Left ventricle myocardium inferior (tissue), 1 donor: Measurements from ENCODE around the gene CHD2. TPM values are rescaled to one million over a fixed set of nuclear protein-coding genes. Genes with fewer than 3 reads are reported as not detected.
A peak's percentile ranks its signal among the peaks of the same experiment; 100 is the strongest.

ENCODE experiments used
- DNase-seq: peaks from one replicate; pipeline ENCODE4 v3.0.0-alpha.2; 2020
- H3K27ac ChIP-seq: fragments of 200-600 bp; replicated peaks from 2 replicates; pipeline ENCODE4 v1.8.0; 2021
- H3K27me3 ChIP-seq: fragments of 200-600 bp; 2 replicates; pipeline ENCODE4 v1.8.0; 2021; ENCODE audit warnings: low read depth
- H3K36me3 ChIP-seq: fragments of 200-600 bp; 2 replicates; pipeline ENCODE4 v1.8.0; 2021
- H3K4me1 ChIP-seq: fragments of 200-600 bp; 2 replicates; pipeline ENCODE4 v1.8.0; 2021
- H3K4me3 ChIP-seq: fragments of 200-600 bp; 2 replicates; pipeline ENCODE4 v1.8.0; 2021; ENCODE audit warnings: mild to moderate bottlenecking, moderate library complexity
- H3K9me3 ChIP-seq: fragments of 200-600 bp; replicated peaks from 2 replicates; pipeline ENCODE4 v1.8.0; 2021
- CTCF ChIP-seq: fragments of 200-600 bp; IDR thresholded peaks from 2 replicates; pipeline ENCODE4 v1.8.0; 2021; ENCODE audit warnings: antibody characterized with exemption, mild to moderate bottlenecking, borderline replicate concordance
- intact Hi-C: fragments of 100-400 bp; cut with micrococcal nuclease; formaldehyde crosslinking; loops from one replicate; pipeline ENCODE4 v1.11.0; 2022
- total RNA-seq: library from RNA; stranded (reverse); fragmentation: NEBNext Ultra II Directional; extraction: Animal tissue kit (Norgen Biotek cat#: 25700); gene quantifications from one replicate; pipeline ENCODE4 v1.2.1, GENCODE V29; 2021
- donor health status: DM: no; HTN: yes; CAD: no; lungs with severe emphysema.

The CHD2 gene
- total RNA-seq, 1 donor from 2014 or later: 41.3 TPM

DNA sequence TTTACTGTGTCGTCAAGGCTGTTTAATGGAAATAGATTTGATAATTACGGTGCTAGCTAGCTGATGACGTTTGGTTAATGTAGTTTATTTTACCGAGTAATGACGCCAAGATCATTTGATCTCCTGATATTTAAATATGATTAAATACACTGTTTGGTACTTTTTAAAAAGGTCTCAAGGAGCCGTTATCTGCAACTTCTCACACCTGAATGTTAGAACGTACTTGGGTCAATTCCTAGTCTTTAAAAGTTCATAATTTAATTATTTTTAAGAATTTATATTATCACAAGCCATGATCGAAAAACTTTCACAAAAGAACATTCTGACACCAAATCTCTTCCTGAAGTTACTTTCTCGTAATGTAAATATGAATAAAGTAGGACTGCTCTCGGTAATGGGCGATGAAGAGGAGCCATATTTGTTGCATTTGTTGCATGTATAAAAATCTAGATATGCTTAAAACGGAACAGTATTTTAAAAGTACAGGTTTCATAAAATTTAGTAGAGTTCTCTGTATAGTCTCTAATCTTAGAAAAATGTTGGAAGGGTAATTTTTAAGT lies 16.2 kb upstream of the CHD2 start:
- Histone ChIP-seq H3K36me3 (peaks cover 25% of the 10 kb centered on the region), H3K4me1 (peaks cover 77% of the 10 kb centered on the region), H3K27ac (peak overlapping the region; percentile 99), H3K4me3 (peak overlapping the region; percentile 88), H3K27me3 (no peaks in the 10 kb centered on the region), H3K9me3 (no peaks in the 10 kb centered on the region)
- DNase-seq: no peak
- intact Hi-C loops: loop anchor here (2.0 to 5.0 kb wide), 2 partner anchors 17 to 52 kb away; partner anchors contain the start of gene CHD2
- no peak for TF ChIP-seq CTCF

DNA sequence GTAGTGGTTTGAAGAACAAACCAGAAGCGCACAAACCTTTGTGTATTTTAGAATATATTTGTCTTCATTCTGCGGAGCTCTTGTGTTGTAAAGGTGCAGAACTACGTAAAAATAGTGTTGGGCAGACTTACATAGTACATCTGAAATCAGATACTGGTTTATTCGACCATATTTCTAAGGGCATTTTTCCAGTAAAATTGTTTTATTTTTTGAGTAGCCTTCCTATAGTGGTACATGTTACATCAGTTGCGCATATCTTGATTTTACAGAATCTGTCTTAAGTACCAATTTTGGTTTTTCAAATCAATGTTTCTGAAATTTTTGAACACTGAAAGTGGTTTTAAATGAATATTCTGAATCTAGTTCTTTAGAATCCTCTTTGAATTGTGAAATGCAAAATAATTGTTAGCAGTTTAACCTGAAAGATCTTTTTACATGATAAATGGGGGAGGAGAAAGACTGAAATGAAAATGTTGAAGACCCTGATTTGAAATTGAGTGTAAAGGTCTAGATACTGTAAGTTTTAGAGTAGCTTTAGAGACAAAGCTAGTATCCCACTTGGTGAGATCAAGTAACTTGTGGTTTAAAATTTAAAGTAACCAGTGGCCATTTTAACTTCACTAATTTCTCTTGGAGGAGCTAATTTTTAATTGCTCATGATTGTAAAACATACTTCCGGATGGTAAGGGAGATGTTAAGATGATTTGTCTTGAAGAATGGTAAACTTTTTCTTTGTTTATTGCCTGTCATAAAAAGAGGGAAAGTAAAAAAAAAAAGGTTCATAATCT lies 15.5 kb upstream of the CHD2 start:
- peak overlapping the region; percentile 88 for H3K4me3 ChIP-seq
- H3K27ac ChIP-seq: peak overlapping the region; percentile 99
- peaks cover 82% of the 10 kb centered on the region for H3K4me1 ChIP-seq
- peaks cover 32% of the 10 kb centered on the region for H3K36me3 ChIP-seq
- TF ChIP-seq CTCF: no peak
- H3K27me3 ChIP-seq: no peaks in the 10 kb centered on the region
- H3K9me3 ChIP-seq: no peaks in the 10 kb centered on the region
- DNase-seq: no peak
- intact Hi-C loops: loop anchor here (2.0 to 5.0 kb wide), 2 partner anchors 16 to 52 kb away; partner anchors contain the start of gene CHD2

GRCh38 chr15:92885224-92886041 lies 14.7 kb upstream of the CHD2 start:
- H3K4me3 ChIP-seq: peak overlapping the region; percentile 88
- H3K9me3 ChIP-seq: no peaks in the 10 kb centered on the region
- H3K36me3 ChIP-seq: peaks cover 38% of the 10 kb centered on the region
- peaks cover 86% of the 10 kb centered on the region for H3K4me1 ChIP-seq
- no peak for TF ChIP-seq CTCF
- H3K27ac ChIP-seq: peak overlapping the region; percentile 99
- H3K27me3 ChIP-seq: no peaks in the 10 kb centered on the region
- intact Hi-C loops: loop anchor here (2.0 kb wide), 1 partner anchor 15 kb away; the partner anchor contains the start of gene CHD2
- DNase-seq: no peak

- no peak for TF ChIP-seq CTCF
- Histone ChIP-seq H3K27ac (peak overlapping the region; percentile 99), H3K36me3 (peaks cover 44% of the 10 kb centered on the region), H3K4me1 (peaks cover 86% of the 10 kb centered on the region), H3K9me3 (no peaks in the 10 kb centered on the region), H3K4me3 (peak overlapping the region; percentile 88), H3K27me3 (no peaks in the 10 kb centered on the region)
- intact Hi-C loops: no loop called here
- DNase-seq: no peak
Observed at GRCh38 chr15:92886042-92886537, 14.0 kb upstream of the CHD2 start.

DNA sequence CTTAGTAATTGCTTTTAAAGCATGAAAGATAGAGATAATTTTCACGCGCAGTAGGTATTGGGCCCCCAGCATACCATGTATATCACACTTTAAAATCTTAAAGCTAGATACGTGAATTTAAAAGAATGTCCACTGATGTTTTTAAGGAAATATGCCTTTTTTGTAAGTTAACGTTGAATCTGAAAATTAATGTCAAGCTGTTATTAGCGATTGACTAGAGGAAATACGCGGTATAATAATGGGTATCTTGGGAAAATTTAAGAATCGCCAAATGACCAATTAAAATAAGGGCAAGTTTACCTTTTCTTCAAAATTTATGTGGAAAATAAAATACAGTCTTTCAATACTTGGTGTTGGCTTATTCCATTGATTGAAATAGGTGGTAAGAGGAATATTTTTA lies 13.3 kb upstream of the CHD2 start:
- peak overlapping the region; percentile 99 for H3K27ac ChIP-seq
- peaks cover 86% of the 10 kb centered on the region for H3K4me1 ChIP-seq
- H3K9me3 ChIP-seq: no peaks in the 10 kb centered on the region
- no peak for DNase-seq
- H3K27me3 ChIP-seq: no peaks in the 10 kb centered on the region
- intact Hi-C loops: no loop called here
- peak overlapping the region; percentile 88 for H3K4me3 ChIP-seq
- H3K36me3 ChIP-seq: peaks cover 51% of the 10 kb centered on the region
- TF ChIP-seq CTCF: no peak
